H1 (cell line): ENCODE data around the gene ANKS1A. TPM values are rescaled to one million over a fixed set of nuclear protein-coding genes. Genes with fewer than 3 reads are reported as not detected.

Source experiments
- CBX8 ChIP-seq: fragments of 300-800, 300-1000 bp; sonication (generic); IDR thresholded peaks from 2 replicates; pipeline ENCODE4 v1.7.1; 2016; ENCODE audit warnings: low read depth, low read length, borderline replicate concordance
- JUN ChIP-seq: IDR thresholded peaks from 2 replicates; pipeline ENCODE4 v1.6.1; 2011; ENCODE audit warnings: low read depth, mild to moderate bottlenecking, improper control_type of control experiment, low read length
- MAX ChIP-seq: IDR thresholded peaks from 2 replicates; pipeline ENCODE4 v1.6.1; 2012; ENCODE audit warnings: inconsistent platforms
- NRF1 ChIP-seq: IDR thresholded peaks from 2 replicates; pipeline ENCODE4 v1.6.1; 2011; ENCODE audit warnings: mild to moderate bottlenecking, low read depth, low read length, improper control_type of control experiment
- USF2 ChIP-seq: IDR thresholded peaks from 2 replicates; pipeline ENCODE4 v1.6.1; 2011; ENCODE audit warnings: low read length, improper control_type of control experiment
- polyA plus RNA-seq, 7 experiments: library from polyadenylated mRNA; depleted of rRNA in 3 of 7; stranded (reverse) in 5 of 7; unstranded in 2 of 7; fragments of >200 nt in 5 of 7; fragments of 200-250 nt in 2 of 7; gene quantifications; 1 replicate in 5 of 7; 2 replicates in 1 of 7; 4 replicates in 1 of 7; pipeline versions ENCODE4 v1.2.1 to v1.2.3, GENCODE V29; 2011 to 2013; ENCODE audit warnings: missing spikeins in 2 of 7, mixed read lengths in 2 of 7
- total RNA-seq: library from RNA; stranded (reverse); fragmentation: NEBNext Ultra II Directional; extraction: Animal tissue kit (Norgen Biotek cat#: 25700); gene quantifications from 2 replicates; pipeline ENCODE4 v1.2.1, GENCODE V29; 2021

ANKS1A gene
- total and polyA plus RNA-seq, 2 of the 8 experiments (the other 6 are each of a cell fraction or from before 2014, with no cell fraction given): 9.8 to 30.9 TPM

GRCh38 chr6:34981366-34981765 is 92.3 kb downstream of the ANKS1A start (continued):
- no peak for TF ChIP-seq CBX8
- TF ChIP-seq USF2: no peak
- no peak for TF ChIP-seq JUN
- no peak for TF ChIP-seq MAX
- TF ChIP-seq NRF1: no peak
- TF ChIP-seq, all 59 proteins: peak for 0
